OCI-LY1 (cell line): ENCODE results near the gene ORC1.

Source experiments
- H2AFZ ChIP-seq: fragments of 200-600 bp; sonication (generic), shearing (Covaris generic); 2 replicates; pipeline ENCODE4 v1.6.0; 2014; ENCODE audit warnings: antibody characterized with exemption, mild to moderate bottlenecking, low read length
- H3F3A ChIP-seq: fragments of 200-600 bp; sonication (generic), shearing (Covaris generic); 2 replicates; pipeline ENCODE4 v1.6.0; 2014; ENCODE audit warnings: mild to moderate bottlenecking, antibody characterized with exemption, low read length, moderate library complexity; ENCODE audit not compliant: insufficient read depth
- H3K27ac ChIP-seq: fragments of 200-600 bp; sonication (generic); 2 replicates; pipeline ENCODE4 v1.5.1; 2014; ENCODE audit warnings: low read length, mixed run types, mild to moderate bottlenecking, low read depth; ENCODE audit not compliant: poor library complexity, severe bottlenecking
- H3K27me3 ChIP-seq: fragments of 200-600 bp; sonication (generic); 2 replicates; pipeline ENCODE4 v1.6.0; 2014; ENCODE audit warnings: antibody characterized with exemption, mild to moderate bottlenecking, low read length, moderate library complexity; ENCODE audit not compliant: insufficient read depth
- H3K36me3 ChIP-seq: fragments of 200-600 bp; sonication (generic); 2 replicates; pipeline ENCODE4 v1.6.1; 2014; ENCODE audit warnings: mild to moderate bottlenecking, antibody characterized with exemption, low read length, moderate library complexity, mixed read lengths; ENCODE audit not compliant: insufficient read depth
- H3K4me1 ChIP-seq: fragments of 200-600 bp; sonication (generic); 2 replicates; pipeline ENCODE4 v1.5.1; 2014; ENCODE audit warnings: mild to moderate bottlenecking, low read length, moderate library complexity; ENCODE audit not compliant: insufficient read depth, severe bottlenecking
- H3K4me2 ChIP-seq: fragments of 200-600 bp; sonication (generic), shearing (Covaris generic); 2 replicates; pipeline ENCODE4 v1.6.1; 2014; ENCODE audit warnings: low read length
- H3K4me3 ChIP-seq: fragments of 200-600 bp; sonication (generic); 2 replicates; pipeline ENCODE4 v1.5.1; 2014; ENCODE audit warnings: low read length, low read depth, mild to moderate bottlenecking, mixed read lengths; ENCODE audit not compliant: poor library complexity, severe bottlenecking
- H3K79me2 ChIP-seq: fragments of 200-600 bp; shearing (Covaris generic); 2 replicates; pipeline ENCODE4 v1.6.1; 2016; ENCODE audit warnings: mixed run types, low read length, mixed read lengths; ENCODE audit not compliant: insufficient read depth
- H3K9ac ChIP-seq: fragments of 200-600 bp; sonication (generic), shearing (Covaris generic); 2 replicates; pipeline ENCODE4 v1.6.1; 2014; ENCODE audit warnings: mild to moderate bottlenecking, low read length, mixed read lengths
- H3K9me2 ChIP-seq: fragments of 200-600 bp; sonication (generic), shearing (Covaris generic); 2 replicates; pipeline ENCODE4 v1.6.1; 2014; ENCODE audit warnings: low read depth, mild to moderate bottlenecking, low read length, mixed read lengths
- H3K9me3 ChIP-seq: fragments of 200-600 bp; shearing (Covaris generic); 2 replicates; pipeline ENCODE4 v1.6.1; 2014; ENCODE audit warnings: low read length, mixed read lengths
- H4K20me1 ChIP-seq: fragments of 200-600 bp; sonication (generic), shearing (Covaris generic); 2 replicates; pipeline ENCODE4 v1.6.0; 2016; ENCODE audit warnings: mild to moderate bottlenecking, low read length; ENCODE audit not compliant: insufficient read depth
- CTCF ChIP-seq: fragments of 200-600 bp; sonication (generic), shearing (Covaris generic); IDR thresholded peaks from 2 replicates; pipeline ENCODE4 v1.5.1; 2017; ENCODE audit warnings: mild to moderate bottlenecking, antibody characterized with exemption, low read length, moderate library complexity, mixed read lengths
- EZH2 ChIP-seq: fragments of 200-600 bp; sonication (generic), shearing (Covaris generic); IDR thresholded peaks from 2 replicates; pipeline ENCODE4 v1.8.0; 2017; ENCODE audit warnings: borderline replicate concordance, mixed run types, mild to moderate bottlenecking, antibody characterized with exemption, low read length, moderate library complexity, mixed read lengths

The ORC1 gene

DNA sequence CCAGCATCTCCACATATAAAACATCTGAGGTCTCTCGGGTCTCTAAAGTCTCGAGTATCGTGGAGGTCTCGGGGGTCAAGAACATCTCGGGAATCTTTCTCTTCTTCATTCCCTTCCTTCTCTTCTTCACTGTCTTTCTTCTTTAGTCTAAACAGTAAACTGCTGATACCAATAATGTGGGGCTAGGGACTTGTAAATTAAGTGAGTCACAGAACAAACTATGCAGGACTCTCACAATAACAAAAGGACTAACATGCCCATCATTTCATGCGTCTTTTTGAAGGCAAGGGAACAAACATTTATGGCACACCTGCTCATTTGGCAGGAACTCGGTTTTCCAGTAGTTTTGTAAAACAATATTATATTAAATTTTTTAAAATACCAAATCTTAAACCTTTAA lies 32.6 kb upstream of the ORC1 start:
- Histone ChIP-seq H3K36me3 (peaks cover 54% of the 10 kb centered on the region; the same call in 1 of the 2 replicates), H3K79me2 (no peaks in the 10 kb centered on the region), H2AFZ (no peak overlapping the region), H3K27ac (no peak overlapping the region), H3K4me1 (no peaks in the 10 kb centered on the region), H3K9ac (no peak overlapping the region), H4K20me1 (no peaks in the 10 kb centered on the region), H3K4me3 (no peak overlapping the region), H3K4me2 (no peak overlapping the region), H3F3A (no peaks in the 10 kb centered on the region), H3K9me3 (no peaks in the 10 kb centered on the region), H3K27me3 (no peaks in the 10 kb centered on the region), H3K9me2 (no peaks in the 10 kb centered on the region)
- no peak for TF ChIP-seq EZH2
- no peak for TF ChIP-seq CTCF

GRCh38 chr1:52435650-52436049 lies 31.4 kb upstream of the ORC1 start:
- Histone ChIP-seq H3K4me1 (no peaks in the 10 kb centered on the region), H3K9ac (no peak overlapping the region), H3K36me3 (peaks cover 60% of the 10 kb centered on the region), H3K4me3 (no peak overlapping the region), H3K4me2 (no peak overlapping the region), H3K9me3 (no peaks in the 10 kb centered on the region), H3K9me2 (no peaks in the 10 kb centered on the region), H3F3A (no peaks in the 10 kb centered on the region), H2AFZ (no peak overlapping the region), H3K27ac (no peak overlapping the region), H3K27me3 (no peaks in the 10 kb centered on the region), H3K79me2 (no peaks in the 10 kb centered on the region), H4K20me1 (no peaks in the 10 kb centered on the region)
- no peak for TF ChIP-seq EZH2
- TF ChIP-seq CTCF: no peak

DNA sequence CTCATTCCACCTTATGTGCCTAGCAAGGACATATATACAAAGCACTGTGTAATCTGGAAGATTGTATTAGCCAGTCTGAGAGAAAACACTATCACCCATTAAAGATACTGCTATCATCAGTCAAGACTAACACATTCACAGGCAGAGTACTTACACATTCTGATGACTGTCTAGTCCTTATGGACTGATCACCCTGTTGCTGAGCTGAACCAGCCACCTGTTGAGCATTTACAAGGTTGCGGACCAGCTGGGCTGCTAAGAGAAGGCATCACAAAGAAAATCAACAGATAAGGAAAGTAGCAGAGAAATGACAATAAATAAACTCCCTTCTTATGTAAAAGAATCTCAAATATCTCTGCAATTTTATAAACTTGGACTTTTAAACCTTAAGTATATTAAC lies 31.0 kb upstream of the ORC1 start:
- no peak overlapping the region for H2AFZ ChIP-seq
- no peaks in the 10 kb centered on the region for H3K9me3 ChIP-seq
- no peak overlapping the region for H3K27ac ChIP-seq
- H3K36me3 ChIP-seq: peaks cover 61% of the 10 kb centered on the region
- H4K20me1 ChIP-seq: no peaks in the 10 kb centered on the region
- no peak overlapping the region for H3K4me3 ChIP-seq
- no peaks in the 10 kb centered on the region for H3K27me3 ChIP-seq
- H3K9ac ChIP-seq: no peak overlapping the region
- no peaks in the 10 kb centered on the region for H3F3A ChIP-seq
- no peaks in the 10 kb centered on the region for H3K79me2 ChIP-seq
- no peak overlapping the region for H3K4me2 ChIP-seq
- H3K4me1 ChIP-seq: no peaks in the 10 kb centered on the region
- no peak for TF ChIP-seq EZH2
- TF ChIP-seq CTCF: no peak
- H3K9me2 ChIP-seq: no peaks in the 10 kb centered on the region
